Hepatic stellate cell (primary cell): ENCODE measurements around the gene ALDH3A1.

ENCODE experiments used
- DNase-seq: peaks from one replicate; pipeline ENCODE4 v3.0.0; 2011; ENCODE audit warnings: low spot score

ALDH3A1 gene

DNA sequence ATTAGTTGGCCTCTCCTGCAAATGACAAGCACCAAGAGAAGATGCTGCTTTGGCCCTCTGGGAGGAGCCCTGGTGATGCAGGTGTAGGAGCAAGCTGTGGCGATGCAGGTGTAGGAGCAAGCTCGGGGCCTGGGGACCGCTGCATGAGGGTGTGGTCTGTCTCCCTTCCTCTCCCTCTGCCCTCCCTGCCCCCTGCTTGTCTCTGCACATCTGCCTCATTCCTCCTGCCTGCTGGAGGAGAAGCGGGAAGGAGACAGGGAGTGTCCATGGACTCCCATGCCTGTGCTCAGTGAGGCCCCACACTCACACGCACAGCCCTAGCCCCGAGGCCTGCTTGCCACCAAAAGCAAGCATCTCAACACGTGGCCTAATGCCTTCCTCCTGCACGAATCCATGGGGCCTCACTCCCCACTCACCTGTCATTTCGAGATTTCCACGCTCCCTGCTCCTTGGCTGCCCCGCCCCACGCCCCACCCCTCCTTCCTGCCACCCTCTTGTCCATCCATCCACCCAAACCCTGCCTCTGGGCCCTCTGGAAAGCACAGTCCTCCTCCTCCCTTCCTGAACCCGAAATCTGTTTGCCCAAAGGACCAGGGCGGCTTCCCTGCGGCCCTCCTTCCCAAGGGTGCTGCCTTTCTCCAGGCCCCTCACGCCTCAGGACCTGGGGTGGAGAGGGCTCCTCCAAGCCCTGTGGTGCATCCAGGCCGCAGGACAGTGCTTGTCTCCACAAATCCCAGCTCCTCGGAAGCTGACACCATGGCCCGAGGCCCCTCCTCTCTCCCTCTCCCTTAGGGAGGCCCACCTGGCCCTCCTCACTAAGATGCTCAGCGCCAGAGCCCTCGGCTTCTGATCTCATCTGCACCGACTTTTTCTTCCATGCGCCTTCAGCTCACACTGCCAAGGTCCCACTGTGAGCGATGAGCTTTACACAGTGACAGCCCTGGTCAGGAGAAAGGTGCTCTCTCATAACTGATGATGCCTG is 11.8 kb upstream of the ALDH3A1 start:
- DNase-seq: no peak

GRCh38 chr17:19757536-19758180 is 9.6 kb upstream of the ALDH3A1 start:
- DNase-seq: no peak

DNA sequence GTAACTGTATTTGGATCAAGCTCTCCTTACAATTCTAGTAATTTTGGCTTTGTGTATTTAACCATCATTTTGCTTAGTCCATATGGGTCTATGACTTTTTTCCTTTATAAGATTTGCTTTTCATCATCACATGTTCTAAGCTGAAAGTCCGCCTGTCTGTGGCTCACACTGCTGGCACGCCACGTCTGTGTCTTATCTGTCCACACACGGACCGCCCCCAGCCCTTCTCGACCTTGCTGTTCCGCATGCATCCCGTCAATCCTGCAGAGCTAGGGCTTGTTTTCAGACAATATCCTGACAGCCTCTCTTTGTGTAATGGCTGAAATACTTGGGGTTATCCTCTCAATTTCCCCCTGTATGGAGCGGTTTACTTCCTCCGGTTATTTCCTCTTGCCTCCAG is 8.4 kb upstream of the ALDH3A1 start:
- no peak for DNase-seq

DNA sequence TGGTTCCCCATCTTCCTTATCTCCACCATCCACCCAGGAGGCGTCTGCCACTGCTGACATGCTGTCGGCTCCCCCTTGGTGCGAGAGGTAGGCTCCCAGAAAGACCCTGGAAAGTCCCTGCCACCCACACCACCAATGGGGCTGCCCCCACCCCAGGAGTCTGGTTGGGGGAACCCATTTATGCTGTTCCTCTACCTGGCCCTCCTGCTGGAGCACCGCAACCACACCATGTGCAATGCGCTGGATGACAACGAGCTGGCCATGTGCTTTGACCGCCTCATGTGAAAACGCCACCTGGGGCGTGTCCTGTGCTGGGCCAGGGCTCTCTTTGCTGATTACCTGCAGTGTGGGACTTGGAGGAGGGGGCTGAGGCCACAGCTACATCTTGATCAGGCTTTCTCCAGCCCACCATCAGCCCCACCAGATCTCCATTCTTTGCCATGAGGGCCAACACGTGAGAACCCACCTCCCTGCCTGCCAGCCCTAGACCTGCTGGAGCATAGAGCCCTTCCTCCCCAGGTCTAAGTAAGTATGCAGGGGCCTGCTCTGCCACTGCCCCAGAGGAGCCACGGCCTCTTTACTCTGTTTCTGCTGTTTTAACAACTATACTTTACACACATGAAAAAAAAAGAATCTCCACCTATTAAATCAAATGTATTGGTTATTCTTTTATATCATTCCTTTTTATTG is 7.9 kb upstream of the ALDH3A1 start:
- DNase-seq: no peak

DNA sequence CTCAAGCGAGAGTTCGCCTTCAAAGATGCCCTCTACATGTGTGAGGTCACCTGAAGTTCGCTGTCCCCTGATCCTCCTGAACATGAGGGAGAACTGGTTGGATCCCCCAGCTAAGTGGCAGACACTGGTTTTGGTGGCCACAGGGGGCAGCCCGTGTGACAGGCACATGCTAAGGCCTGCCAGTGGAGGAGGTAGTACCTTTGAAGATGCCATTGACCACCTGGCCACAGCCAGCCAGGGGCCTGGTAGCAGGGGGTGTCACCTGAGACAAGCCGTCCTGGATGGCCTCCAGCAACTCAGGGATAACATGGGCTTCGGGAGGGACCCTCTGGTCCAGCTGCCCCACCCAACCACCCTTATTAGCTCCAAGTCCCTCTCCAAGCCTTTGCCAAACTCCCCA is 7.3 kb upstream of the ALDH3A1 start:
- no peak for DNase-seq

DNA sequence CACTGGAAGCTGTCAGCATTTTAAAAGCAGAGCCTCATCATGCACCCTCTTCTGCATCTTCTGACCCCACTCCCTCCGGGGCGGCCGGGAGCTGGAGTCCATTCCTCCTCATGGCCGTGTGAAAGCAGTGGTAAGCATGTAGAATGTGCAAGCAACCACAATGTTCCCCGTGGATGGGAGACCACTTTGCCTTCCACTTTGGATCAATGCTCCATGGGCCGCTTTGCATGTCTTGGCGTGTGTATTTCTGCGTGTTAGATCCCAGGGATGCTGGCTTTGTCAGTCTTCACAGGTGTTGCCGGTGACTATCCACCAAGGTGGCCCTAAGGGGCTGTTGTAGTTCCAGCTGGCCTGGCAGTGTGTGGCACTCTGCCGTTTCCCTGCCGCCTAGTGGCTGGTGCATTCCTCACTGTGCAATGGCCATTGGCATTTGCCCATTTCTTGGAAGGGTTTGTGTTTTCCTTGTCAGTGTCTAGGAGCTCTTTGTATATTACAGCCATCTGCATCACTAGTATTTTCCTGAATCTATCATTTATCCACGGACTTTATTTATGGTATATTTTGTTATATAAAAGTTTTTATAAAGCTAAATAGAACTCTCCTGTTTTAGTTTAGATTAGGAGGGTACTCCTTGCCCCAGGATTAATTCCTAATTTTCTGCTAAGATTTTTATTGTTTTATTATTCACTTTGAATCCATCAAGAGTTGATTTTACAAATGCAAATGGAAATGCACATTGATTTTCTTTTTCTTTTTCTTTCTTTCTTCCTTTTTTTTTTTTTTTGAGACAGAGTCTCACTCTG is 5.8 kb upstream of the ALDH3A1 start:
- DNase-seq: no peak

GRCh38 chr17:19753051-19753509 is 5.0 kb upstream of the ALDH3A1 start:
- no peak for DNase-seq

DNA sequence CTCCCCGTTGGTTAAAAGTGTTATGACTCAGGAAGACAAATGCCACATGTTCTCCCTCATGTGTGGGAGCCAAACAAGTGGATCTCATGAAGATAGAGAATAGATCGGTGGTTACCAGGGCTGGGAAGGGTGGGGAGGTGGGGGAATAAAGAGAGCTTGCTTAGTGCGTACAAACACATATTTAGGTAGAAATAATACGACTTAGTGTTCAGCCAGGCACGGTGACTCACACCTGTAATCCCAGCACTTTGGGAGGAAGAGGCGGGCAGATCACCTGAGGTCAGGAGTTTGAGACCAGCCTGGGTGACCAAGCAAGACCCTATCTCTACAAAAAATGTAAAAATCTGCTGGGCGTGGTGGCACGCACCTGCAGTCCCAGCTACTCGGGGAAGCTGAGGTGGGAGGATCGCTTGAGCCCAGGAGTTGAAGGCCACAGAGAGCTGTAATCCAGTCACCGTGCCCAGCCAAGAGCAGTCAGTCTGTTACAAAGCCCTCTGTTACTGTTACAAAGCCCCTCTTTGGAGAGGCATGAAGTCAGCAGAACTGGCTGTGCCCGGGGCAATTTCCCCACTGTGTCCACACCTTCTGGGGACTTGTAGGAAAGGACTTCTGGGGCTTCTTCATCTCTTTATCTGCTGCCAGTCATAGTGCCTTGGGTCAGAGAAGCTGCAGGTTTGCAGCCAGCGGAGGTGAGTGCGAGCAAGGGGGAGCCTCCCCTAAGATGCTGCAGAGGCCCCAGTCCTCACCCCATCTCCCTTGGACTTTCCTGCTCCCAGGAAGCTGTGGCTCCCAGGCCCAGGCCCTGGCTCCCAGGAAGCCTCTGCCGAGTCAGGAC is 4.3 kb upstream of the ALDH3A1 start:
- no peak for DNase-seq

- no peak for DNase-seq
These were observed 2.7 kb upstream of the ALDH3A1 start for GRCh38 chr17:19750835-19751234.

DNA sequence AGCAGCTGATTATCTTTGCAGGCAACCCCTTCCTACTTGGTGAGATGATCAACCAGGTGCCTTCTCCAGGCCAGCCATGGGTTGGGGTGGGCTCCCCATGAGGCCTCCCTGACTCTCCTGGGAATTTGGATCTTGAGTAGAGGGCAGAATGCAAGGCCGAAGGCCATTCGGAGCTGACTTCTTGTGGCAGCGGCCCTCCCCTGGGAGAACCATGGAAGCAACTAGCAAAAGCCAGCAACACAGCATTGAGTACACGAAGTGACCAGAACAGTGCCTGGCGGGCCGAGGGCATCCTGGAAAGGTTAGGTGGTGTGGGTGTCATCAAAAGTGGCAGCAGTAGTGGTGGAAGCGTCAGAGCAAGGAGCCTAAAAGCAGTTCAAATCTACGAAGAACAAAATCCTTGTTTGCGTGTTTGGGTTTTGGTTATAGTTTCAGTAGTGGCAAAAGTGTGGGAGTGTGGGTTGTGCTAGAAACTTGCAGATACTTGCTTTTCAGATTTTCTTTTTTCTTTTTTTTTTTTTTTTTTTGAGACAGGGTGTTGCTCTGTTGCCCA is 2.0 kb upstream of the ALDH3A1 start:
- no peak for DNase-seq

DNA sequence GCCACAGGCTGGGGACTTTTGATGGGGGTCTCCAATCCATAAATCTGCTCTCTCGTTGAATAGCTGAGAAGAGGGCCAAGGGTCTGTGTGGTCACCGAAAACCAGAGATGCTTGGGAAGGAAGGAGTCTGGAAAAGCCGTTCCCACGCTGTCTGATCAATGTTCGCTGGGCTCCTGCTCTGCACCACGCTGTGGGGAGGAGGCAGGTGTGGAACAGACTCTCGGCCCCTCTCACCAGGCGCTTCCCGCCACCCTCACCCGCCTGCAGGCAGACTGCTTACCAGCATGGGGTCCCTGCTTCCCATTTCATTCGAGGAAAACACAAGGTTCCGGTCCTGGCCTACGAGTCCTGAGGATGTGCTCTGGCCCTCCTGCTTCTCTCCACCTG is 702 bp upstream of the ALDH3A1 start:
- no peak for DNase-seq

GRCh38 chr17:19747159-19747719 is 859 bp downstream of the ALDH3A1 start:
- DNase-seq: no peak

DNA sequence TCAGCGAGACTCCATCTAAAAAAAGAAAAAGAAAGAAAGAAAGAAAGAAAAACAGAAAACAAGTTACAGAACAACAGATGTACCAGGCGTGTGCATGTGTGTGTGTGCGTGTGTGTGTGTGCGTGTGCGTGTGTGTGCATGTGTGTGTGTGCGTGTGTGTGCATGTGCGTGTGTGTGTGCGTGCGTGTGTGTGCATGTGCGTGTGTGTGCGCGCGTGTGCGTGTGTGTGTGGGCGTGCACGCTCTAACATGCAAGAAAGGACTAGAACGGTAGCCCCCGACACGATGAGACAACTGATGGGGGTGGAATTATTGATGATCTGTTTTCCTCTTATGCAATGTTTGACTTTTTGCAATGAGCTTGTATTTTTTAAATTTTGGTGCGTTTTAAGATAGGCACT is 1.6 kb downstream of the ALDH3A1 start:
- no peak for DNase-seq

GRCh38 chr17:19744922-19745757 is 3.0 kb downstream of the ALDH3A1 start:
- DNase-seq: peak; percentile 77

DNA sequence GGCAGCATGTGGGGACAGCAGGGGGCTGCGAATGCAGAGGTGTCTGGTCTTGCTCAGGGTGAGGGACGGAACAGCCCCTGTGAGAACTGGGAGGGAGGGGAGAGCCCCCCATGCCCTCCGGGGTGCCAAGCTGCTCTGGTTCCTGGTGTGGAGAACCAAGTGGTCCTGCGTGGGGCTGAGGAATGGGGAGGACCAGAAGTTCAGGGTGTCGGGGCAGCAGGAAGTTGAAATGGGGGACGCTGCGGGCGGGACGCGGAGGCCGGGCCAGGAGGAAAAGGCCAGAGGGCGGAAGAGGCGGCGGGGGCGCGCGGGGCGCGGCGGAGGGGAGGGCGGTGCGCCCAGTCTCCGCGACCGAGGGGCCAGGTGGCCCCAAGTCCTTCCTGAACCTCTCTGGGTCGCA is 3.6 kb downstream of the ALDH3A1 start:
- no peak for DNase-seq

GRCh38 chr17:19743101-19744100 is 4.7 kb downstream of the ALDH3A1 start:
- no peak for DNase-seq

DNA sequence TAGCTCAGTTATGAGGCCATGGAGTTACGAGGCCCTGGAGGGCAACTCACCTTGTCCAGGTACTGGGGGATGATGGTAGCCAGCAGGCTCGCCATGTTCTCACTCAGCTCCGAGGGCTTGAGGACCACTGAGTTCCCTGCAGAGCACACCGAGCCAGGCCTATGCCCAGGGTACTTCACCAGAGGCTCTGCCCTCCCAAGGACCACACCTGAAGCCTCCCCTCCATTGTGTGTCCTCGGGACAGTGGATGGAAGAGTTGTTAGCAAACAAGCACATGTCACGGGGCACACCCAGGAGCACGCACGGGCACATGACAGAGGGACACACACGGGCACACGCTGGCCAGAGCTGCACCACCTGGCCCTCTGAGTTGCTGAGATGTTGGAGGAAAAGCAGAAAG is 5.6 kb downstream of the ALDH3A1 start:
- DNase-seq: no peak

DNA sequence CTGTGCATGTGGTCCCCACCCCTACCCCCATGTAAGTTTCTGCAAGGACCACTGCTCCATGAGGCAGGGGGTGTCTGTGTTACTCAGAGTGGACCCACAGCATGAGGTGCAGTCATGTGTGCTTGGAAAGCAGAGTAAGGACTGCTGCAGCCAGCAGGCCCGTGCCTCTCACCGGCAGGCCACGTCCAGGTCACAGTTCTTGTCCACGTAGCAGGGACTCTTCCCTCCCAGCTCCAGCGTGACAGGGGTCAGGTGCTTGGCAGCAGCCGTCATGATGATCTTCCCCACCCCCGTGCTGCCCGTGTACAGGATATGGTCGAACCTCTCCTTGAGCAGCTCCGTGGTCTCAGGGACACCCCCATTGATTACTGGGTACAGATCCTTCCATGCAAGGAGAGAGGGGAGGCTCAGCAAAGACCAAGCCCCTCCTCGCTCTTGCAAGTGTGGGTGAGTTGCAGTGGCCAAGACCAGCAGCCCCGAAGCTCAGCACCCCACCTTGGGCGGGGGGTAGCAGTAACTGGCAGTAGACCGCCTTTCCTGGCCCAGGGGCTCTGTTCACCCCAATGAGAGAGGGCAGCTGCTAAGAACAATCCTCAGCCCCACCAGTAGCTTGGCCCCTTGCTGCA is 6.2 kb downstream of the ALDH3A1 start:
- no peak for DNase-seq
